Stimulated activated CD4-positive, alpha-beta T cell treated with anti-CD3 and anti-CD28 coated beads, Interleukin-1b, Interleukin-23, amount 100 ng/mL, for 48 hours (primary cell): ENCODE measurements around the gene FAM107B.

ENCODE experiments used
- DNase-seq: peaks from one replicate; pipeline ENCODE4 v3.0.0-alpha.2; 2020

The FAM107B gene

GRCh38 chr10:14616955-14617730 is 157.6 kb downstream of the FAM107B start:
- no peak for DNase-seq

DNA sequence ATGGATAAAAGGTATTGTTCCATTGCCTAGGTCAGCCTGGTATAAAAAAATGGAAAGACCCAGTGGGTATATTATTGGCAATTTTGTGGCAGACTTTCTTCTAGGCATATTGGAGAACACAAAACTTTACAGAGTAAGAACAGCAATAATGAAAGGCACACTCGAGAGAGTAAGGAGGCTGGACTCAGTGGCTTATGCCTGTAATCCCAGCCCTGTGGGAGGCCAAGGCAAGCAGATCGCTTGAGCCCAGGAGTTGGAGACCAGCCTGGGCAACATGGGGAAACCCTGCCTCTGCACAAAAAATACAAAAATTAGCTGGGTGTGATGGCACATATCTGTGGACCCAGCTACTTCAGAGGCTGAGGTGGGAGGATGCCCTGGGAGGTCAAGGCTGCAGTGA is 158.2 kb downstream of the FAM107B start:
- DNase-seq, result no peak

DNA sequence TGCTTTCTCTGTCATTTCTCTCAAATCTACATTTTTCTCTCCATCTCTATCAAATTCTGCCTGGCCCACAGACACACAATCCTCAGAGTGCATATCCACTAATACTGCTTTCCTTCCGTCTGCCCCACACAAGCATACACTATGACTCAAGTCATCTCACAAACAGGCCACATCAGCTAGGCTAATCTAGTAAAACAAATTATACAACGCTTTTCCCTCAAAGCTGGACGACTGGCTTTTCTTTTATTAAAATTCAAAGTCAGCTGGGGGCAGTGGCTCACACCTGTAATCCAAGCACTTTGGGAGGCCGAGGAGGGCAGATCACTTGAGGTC is 161.1 kb downstream of the FAM107B start:
- no peak for DNase-seq

- DNase-seq, result no peak
Measured at GRCh38 chr10:14612873-14613587, 161.7 kb downstream of the FAM107B start.

GRCh38 chr10:14611968-14612693 is 162.6 kb downstream of the FAM107B start:
- no peak for DNase-seq

- DNase-seq, result no peak
Measured at GRCh38 chr10:14609178-14609577, 165.5 kb downstream of the FAM107B start.

DNA sequence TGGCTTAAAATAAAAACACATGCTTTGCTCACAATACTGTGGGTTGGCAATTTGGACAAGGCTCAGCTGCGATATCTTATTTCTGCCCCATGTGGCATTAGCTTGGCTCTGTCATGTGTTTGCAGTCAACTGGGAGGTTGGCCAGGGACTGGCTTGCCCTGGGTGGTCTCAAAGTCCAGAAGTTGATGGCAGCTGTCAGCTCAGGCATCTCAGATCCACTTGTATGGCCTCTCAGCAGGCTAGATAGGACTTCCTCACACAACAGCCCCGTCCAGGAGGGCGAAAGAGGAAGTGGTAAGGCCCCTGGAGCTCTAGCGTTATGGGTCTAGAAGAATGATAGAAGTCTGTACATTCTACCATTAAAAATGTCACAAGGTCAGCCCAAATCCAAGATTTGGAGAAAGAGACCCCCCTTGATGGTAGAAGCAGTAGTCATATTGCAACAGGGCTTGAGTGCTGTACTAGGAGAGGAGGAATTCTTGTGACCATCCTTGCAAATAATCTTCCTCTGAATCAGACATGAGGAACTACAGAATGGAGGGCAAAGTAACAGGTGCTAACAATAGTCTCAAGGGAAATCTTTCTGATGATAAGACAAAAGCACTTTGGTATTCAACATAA is 166.2 kb downstream of the FAM107B start:
- DNase-seq, result no peak

DNA sequence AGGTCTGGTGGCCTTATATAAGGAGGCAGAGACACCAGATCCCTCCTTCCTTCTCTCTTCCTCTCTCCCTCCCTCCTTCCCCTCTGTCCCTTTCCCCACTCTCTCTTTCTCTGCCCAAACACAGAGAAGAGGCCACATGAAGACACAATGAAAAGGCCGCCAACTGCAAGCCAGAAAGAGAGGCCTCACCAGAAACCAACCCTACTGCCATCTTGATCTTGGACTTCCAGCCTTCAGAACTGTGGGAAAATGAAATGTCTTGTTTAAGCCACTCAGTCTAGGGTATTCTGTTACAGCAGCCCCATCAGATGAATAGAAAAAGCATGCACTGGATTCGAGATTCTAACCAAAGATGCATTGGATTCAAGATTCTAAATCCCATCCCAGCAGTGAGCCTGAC is 168.1 kb downstream of the FAM107B start:
- DNase-seq, result no peak

- peak; percentile 47 for DNase-seq
Measured at GRCh38 chr10:14605231-14605925, 169.3 kb downstream of the FAM107B start.

GRCh38 chr10:14604181-14605142 is 170.2 kb downstream of the FAM107B start:
- DNase-seq, result peak; percentile 60

DNA sequence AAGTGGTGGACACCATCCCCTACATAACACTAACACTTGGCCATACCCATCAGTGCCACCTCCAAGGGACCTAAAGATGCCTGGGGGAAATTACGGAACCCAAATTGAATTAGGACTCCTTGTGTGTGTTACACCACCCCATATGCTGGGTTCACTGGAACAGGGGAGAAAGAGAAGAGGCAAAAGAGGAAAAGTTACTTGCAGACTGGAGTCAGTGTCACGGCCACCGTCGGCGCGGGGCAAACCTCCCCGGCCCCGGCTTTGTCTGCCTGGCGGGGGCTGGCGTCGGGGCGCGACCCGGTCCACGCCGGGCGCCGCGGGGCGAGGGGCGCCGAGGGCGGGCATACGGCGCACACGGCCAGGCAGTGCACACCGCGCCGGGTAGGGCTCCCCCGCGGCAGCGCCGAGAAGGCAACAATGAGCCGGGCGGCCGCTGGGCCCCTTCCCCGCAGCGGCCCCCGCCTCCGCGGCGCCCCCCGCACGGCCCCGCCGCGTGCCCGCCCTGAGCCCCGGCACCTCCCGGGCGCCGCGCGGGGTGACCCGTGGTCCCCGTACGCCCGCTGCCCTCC is 171.1 kb downstream of the FAM107B start:
- no peak for DNase-seq

- no peak for DNase-seq
Measured at GRCh38 chr10:14602807-14603533, 171.7 kb downstream of the FAM107B start.

- DNase-seq, result peak; percentile 65
Measured at GRCh38 chr10:14601872-14602725, 172.6 kb downstream of the FAM107B start.

- DNase-seq, result no peak
Measured at GRCh38 chr10:14601326-14601725, 173.4 kb downstream of the FAM107B start.

DNA sequence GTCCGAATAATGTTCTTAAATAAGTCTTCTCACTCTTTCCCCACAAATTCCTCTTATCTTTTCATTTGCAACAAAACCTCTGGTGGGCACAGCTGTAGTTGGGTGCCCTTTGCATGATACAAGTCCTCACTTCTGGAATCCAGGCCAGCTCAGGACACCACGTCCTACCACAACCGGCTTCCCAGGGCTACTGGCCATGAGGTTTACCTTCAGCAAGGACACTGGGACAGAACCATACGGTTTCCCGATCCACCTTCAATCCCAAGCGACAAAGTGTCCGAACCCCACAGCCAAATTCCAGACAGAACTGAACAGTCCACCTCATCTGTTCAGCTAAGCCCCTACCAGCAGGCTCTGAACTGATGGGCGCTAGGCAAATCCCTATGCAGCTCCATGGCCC is 174.6 kb downstream of the FAM107B start:
- no peak for DNase-seq

DNA sequence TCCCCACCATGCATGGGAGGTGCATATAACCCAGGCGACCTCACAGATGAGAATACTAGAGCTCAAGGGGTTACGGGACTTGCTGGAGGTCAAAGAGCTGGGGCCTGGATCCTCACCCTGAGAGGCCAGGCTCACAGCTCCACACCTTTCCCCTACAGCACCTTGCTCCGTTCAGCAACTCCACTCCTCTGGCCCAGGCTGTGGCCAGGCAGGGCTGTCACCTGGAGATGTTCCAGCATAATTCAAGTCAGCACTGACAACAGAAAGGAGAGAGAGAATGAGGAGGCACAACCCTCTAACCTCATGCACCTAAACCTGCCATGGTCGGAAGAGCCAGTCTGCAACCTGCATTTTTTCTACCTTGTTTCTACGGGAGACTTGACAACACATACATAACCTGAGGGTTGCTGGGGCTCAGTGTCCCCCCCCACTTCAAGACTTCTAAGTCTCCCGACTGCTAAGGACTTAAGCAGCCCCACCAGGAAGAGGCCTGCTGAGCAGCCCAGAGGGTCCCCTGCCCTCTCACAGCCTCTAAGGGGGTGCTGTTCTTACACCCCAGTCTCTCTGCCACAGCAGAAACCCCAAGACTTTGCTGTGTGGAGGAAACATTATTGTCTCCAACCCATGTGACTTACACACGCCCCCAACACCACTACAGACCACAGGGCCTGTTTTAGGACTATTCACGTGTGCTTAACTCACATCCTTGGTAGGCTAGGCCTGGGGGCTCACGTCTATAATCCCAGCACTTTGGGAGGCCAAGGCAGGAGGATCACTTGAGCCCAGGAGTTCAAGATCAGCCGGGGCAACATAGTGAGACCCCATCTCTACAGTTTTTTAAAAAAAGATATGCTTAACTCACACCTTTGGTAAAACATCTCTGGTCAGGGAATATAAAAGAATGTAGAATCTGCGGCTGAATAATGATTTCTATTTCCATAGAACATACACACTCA is 175.6 kb downstream of the FAM107B start:
- DNase-seq, result no peak

GRCh38 chr10:14595526-14596182 is 179.0 kb downstream of the FAM107B start:
- DNase-seq, result no peak
